T-helper 17 cell (primary cell): ENCODE measurements around the gene ADAMTS2. TPM values are rescaled to one million over a fixed set of nuclear protein-coding genes. Genes with fewer than 3 reads are reported as not detected.

Source experiments
- ATAC-seq: fragments of 150-1000 bp; cut with Tn5 transposase; 2 replicates; pipeline ENCODE4 v1.10.0; 2021; ENCODE audit warnings: mild to moderate bottlenecking, moderate library complexity
- DNase-seq, 3 donors: peaks; one replicate each; pipeline versions ENCODE4 v3.0.0 to v3.0.0-alpha.2; 2020 to 2021
- H3K9me3 ChIP-seq: one replicate; pipeline ENCODE4 v1.7.0; 2013; ENCODE audit warnings: low read length, mild to moderate bottlenecking; ENCODE audit not compliant: control insufficient read depth, poor library complexity, severe bottlenecking
- H3K27ac Mint-ChIP-seq: one replicate; pipeline ENCODE4 v1.8.0; 2022; ENCODE audit warnings: mild to moderate bottlenecking, moderate library complexity, mixed read lengths
- H3K27me3 Mint-ChIP-seq: one replicate; pipeline ENCODE4 v1.8.0; 2022; ENCODE audit warnings: mixed read lengths
- H3K36me3 Mint-ChIP-seq: one replicate; pipeline ENCODE4 v1.8.0; 2022; ENCODE audit warnings: low read depth, mixed read lengths
- H3K4me1 Mint-ChIP-seq: one replicate; pipeline ENCODE4 v1.8.0; 2022; ENCODE audit warnings: mild to moderate bottlenecking, mixed read lengths
- H3K4me3 Mint-ChIP-seq: one replicate; pipeline ENCODE4 v1.8.0; 2022; ENCODE audit warnings: mild to moderate bottlenecking, moderate library complexity, mixed read lengths
- total RNA-seq, 4 donors: library from RNA in 2 of 4; stranded (reverse) in 2 of 4; gene quantifications; one replicate each; pipeline ENCODE4 v1.2.3 and lab custom pipeline; 2022 to 2026

The ADAMTS2 gene
- total RNA-seq, 2 donors from 2014 or later = not detected

DNA sequence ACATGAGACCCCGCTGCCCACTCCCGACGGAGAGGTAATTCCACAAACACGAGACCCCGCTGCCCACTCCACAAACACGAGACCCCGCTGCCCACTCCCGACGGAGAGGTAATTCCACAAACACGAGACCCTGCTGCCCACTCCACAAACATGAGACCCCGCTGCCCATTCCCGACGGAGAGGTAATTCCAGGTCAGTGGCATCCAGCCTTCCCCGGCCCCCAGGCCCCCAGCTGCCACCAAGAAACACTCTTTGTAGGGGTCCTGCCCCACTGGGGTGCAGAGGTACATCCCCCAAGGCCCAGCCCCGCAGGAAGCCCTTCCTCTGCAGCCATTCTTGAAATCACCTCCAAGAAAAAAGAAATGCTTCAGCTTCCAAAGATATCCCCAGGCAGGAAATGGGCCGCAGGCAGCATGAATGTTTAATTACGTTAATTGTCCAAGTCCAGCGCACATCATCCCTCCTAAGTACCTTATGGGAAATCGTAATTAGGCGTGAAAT, 115.9 kb downstream of the ADAMTS2 start:
- no peak for DNase-seq
- H3K9me3 ChIP-seq = no peaks in the 10 kb centered on the region
- no peak overlapping the region for H3K27ac Mint-ChIP-seq
- no peaks in the 10 kb centered on the region for H3K36me3 Mint-ChIP-seq
- peaks cover 26% of the 10 kb centered on the region for H3K27me3 Mint-ChIP-seq
- H3K4me1 Mint-ChIP-seq = peaks cover 2% of the 10 kb centered on the region
- ATAC-seq = no peak
- no peak overlapping the region for H3K4me3 Mint-ChIP-seq

DNA sequence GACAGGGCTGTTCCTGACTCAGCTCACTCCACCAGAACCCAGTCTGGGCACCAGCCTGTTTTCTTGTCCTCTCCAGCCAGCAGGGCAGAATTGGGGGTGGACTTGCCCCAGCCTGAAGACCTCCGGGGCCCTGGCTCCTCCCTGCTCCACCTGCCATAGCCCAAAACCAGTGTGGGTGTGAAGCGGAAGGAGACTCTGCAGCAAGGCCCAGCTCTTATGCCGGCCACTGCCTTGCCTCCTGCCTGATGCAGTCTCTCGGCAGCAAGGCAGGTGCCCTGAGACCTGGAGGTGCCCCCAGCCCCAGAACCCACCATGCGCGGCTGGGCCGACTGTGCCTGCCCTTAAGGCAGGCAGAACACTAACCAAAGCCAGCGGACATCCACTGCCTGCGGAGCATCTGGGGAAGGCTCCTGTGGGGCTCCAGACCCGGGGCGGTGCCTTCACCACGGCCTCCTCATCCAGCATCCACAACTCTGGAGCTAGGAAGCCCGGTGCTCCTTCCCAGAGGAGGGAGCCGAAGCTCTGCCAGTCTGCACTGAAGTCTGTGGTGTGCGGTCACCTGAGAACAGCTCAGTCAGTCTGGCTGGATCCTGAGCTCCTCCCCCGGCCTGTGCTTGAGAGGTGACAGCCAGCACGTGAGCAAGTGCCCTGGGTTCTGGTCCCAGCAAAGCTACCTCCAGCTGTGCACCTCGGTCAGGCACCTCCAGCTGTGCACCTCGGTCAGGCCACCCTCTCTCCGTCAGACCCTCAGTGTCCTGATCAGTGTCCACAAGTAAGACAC, 116.7 kb downstream of the ADAMTS2 start:
- Mint-ChIP-seq H3K27ac (no peak overlapping the region), H3K36me3 (no peaks in the 10 kb centered on the region), H3K27me3 (peaks cover 20% of the 10 kb centered on the region), H3K4me1 (peaks cover 2% of the 10 kb centered on the region), H3K4me3 (no peak overlapping the region)
- no peaks in the 10 kb centered on the region for H3K9me3 ChIP-seq
- DNase-seq (no peak), ATAC-seq (no peak)

DNA sequence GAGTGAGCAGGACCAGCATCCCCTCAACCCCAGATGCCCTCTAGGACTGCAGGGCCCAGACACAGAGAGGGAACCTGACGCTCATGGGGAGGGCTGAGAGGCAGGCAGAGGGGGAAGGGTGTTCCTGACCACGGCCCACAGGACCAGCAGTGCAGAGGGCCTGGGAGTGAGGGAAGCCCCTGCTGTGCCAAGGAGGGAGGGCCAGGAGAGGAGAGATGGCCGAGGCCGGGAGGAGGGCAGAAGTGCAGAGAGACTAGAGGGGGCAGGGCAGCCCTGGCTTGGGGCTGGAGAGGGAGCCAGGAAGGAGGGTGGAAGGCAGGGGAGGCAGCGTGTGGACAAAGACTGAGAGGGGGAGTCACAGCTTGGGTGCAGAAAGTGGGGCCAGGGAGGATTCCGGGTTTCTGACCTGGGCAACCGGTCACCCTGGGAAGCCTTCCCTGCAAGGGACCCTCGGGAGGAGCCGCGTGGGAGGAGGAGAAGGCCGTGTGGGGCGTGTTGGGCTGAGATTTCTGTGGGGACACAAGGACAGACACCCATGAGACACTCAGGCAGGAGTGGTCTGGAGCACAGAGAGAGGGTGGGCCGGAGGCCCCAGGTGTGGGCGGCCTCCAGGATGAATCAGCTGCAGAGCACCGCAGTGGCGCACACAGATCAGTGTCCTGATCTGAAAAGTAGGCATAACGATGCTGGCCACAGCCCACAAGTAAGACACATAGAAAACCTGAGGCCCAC, 117.5 kb downstream of the ADAMTS2 start:
- no peak for DNase-seq

DNA sequence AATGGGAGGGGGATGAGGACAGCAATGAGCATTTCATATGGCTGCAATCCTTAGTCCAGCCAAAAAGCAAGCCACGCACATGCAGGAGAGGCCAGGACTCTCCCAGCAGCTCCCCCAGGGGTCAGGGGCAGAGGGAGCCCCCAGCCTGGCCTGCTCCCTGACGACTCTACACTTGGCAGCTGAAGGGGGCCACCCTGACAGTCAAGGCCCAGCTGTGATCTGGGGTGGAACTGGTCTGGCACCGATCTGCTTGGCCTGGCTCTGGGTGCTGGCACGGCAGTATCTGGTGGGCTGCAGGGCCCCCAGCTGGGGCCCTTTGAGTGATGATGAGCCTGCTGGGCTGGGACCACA, 118.1 kb downstream of the ADAMTS2 start:
- H3K36me3 Mint-ChIP-seq = no peaks in the 10 kb centered on the region
- H3K27me3 Mint-ChIP-seq = peaks cover 15% of the 10 kb centered on the region
- DNase-seq (no peak), ATAC-seq (no peak)
- H3K4me1 Mint-ChIP-seq = peaks cover 2% of the 10 kb centered on the region
- no peak overlapping the region for H3K27ac Mint-ChIP-seq
- no peaks in the 10 kb centered on the region for H3K9me3 ChIP-seq
- no peak overlapping the region for H3K4me3 Mint-ChIP-seq

More for the DNA sequence above, 117.5 kb downstream of the ADAMTS2 start:
- H3K27ac Mint-ChIP-seq = no peak overlapping the region
- no peak for ATAC-seq
- no peaks in the 10 kb centered on the region for H3K36me3 Mint-ChIP-seq
- H3K9me3 ChIP-seq = no peaks in the 10 kb centered on the region
- H3K4me3 Mint-ChIP-seq = no peak overlapping the region
- H3K4me1 Mint-ChIP-seq = peaks cover 2% of the 10 kb centered on the region
- H3K27me3 Mint-ChIP-seq = peaks cover 18% of the 10 kb centered on the region

DNA sequence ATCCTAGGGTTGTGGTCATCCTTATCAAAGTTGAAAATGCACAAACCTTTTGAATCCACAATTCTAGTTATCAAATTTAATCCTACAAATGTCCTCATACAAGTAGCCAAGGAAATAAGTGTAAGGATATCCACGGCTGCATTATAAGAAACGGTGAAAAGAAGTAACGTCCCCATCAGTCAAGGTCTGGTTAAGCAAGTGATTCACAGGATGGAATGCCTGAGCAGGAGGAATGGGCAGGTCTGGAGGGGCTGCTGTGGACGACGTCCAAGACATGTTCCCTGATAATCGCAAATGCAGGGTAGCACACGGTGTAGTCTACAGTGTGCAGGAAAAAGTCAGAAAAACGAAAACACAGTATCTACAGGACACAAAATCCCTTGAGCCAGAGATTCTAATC, 118.6 kb downstream of the ADAMTS2 start:
- H3K4me1 Mint-ChIP-seq = peaks cover 2% of the 10 kb centered on the region
- DNase-seq (no peak), ATAC-seq (no peak)
- H3K27ac Mint-ChIP-seq = no peak overlapping the region
- H3K9me3 ChIP-seq = no peaks in the 10 kb centered on the region
- no peaks in the 10 kb centered on the region for H3K36me3 Mint-ChIP-seq
- H3K27me3 Mint-ChIP-seq = peaks cover 15% of the 10 kb centered on the region
- H3K4me3 Mint-ChIP-seq = no peak overlapping the region

DNA sequence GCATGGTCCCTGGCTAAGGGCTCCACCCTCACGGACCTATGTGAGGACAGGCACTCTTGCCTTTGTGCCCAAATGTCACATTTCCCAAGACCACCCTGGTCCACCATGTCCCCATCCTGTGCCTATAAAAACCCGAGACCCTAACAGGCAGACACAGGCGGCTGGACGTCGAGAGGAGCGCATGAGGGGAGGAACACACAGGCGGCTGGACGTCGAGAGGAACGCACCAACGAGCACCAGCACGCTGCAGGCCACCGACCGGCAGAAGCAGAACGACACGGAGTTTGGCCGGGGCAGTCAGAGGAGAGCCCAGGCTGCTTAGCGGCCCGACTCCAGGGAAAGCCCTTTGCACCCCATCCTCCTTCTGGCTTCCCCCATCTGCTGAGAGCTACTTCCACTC, 119.9 kb downstream of the ADAMTS2 start:
- H3K9me3 ChIP-seq = no peaks in the 10 kb centered on the region
- H3K36me3 Mint-ChIP-seq = no peaks in the 10 kb centered on the region
- no peak overlapping the region for H3K4me3 Mint-ChIP-seq
- H3K27ac Mint-ChIP-seq = no peak overlapping the region
- H3K27me3 Mint-ChIP-seq = peaks cover 9% of the 10 kb centered on the region
- no peak for DNase-seq
- ATAC-seq = no peak
- H3K4me1 Mint-ChIP-seq = peaks cover 2% of the 10 kb centered on the region

DNA sequence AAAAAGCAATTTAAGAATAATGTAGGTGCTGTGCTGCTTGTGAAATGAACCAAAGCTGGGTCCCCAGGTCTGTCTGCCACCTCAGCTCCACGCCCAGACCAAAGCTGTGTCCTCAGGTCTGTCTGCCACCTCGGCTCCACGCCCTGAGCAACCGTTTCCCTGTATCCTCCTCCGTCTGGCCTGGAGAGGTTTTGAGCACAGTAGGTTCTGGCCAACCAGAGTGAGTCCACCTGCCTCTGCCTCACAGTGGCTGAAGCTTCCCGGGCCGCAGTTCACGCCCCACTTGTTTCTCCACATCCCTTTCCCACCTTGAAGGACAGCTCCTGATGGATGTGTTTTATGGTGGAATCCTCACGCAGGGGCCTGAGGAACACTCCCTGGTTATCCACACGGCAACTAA, 120.5 kb downstream of the ADAMTS2 start:
- H3K4me1 Mint-ChIP-seq = peaks cover 2% of the 10 kb centered on the region
- H3K27ac Mint-ChIP-seq = no peak overlapping the region
- ATAC-seq (no peak), DNase-seq (no peak)
- H3K36me3 Mint-ChIP-seq = no peaks in the 10 kb centered on the region
- no peak overlapping the region for H3K4me3 Mint-ChIP-seq
- H3K27me3 Mint-ChIP-seq = peaks cover 9% of the 10 kb centered on the region
- H3K9me3 ChIP-seq = no peaks in the 10 kb centered on the region

DNA sequence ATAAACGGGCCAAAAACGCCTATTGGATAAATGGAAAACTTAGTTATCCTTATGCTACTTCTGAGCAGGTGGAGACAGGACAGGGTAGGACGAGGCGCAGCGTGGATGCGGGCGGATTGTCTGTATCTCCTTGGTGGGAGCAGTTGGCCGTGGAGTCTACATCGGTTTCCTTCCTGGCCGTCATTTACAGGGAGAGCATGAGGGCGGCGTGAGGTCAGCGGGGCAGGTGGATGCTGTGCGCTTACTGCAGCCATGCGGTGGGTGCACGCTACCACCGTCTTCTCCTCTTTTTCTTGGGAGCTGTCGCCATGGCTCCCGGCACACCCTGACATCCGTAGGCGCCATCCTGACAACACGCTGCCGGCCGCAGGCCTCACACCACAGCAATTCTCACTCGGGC, 121.3 kb downstream of the ADAMTS2 start:
- Mint-ChIP-seq H3K27me3 (peaks cover 9% of the 10 kb centered on the region), H3K27ac (no peak overlapping the region), H3K4me1 (peaks cover 2% of the 10 kb centered on the region), H3K36me3 (no peaks in the 10 kb centered on the region), H3K4me3 (no peak overlapping the region)
- no peak for ATAC-seq
- no peak for DNase-seq
- H3K9me3 ChIP-seq = no peaks in the 10 kb centered on the region

DNA sequence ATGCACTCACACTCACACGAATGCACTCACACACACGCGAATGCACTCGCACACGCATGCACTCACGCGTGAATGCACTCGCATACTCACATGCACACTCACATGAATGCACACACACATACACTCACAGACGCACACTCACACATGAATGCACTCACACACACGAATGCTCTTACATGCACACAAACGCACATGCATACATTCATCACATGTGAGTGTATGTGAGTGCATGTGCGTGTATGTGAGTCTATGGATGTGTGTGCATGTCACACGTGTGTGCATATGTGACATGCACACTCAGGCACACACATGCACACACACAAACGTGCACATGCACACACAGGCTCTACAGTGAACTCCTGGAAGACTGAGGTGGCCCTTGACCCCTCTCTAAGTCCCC, 121.7 kb downstream of the ADAMTS2 start:
- no peaks in the 10 kb centered on the region for H3K36me3 Mint-ChIP-seq
- ATAC-seq (no peak), DNase-seq (no peak)
- H3K4me1 Mint-ChIP-seq = peaks cover 2% of the 10 kb centered on the region
- peaks cover 9% of the 10 kb centered on the region for H3K27me3 Mint-ChIP-seq
- H3K4me3 Mint-ChIP-seq = no peak overlapping the region
- H3K27ac Mint-ChIP-seq = no peak overlapping the region
- no peaks in the 10 kb centered on the region for H3K9me3 ChIP-seq

DNA sequence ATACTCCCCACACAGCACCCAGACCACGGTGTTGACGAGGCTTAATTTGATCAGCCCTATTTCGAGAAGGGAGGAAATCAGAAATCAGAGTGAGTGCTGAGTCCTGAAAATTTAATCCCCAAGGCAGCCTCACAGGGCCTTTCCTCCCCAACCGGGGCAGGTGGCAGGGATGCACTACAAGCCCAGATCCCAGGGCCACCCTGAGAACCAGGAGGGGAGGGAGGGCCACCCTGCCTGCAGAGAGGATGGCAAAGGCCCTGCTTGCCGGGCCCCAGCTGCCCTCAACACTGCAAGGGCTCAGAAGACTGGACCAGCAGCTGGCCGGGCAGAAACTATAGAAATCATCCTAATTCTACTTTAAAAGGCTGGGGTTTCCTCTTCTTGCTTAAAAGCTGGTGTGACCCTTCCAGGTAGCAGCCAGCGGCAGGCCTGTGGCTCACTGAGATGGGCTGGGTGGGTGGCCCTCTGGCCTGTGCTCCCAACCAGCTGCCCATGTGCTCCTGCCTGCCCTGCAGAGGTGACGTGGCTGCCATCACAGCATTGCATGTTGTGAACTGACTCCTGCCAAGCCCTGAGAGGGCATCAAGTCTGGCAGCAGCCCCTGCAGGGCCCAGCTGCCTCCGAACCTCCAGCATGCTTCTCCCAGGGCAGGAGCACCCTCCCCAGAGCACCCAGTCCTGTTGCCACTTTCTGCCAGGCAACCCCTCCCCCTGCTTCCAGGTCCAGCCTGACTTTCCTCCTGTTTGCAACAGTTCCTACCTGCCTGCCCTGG, 122.8 kb downstream of the ADAMTS2 start:
- ATAC-seq (no peak), DNase-seq (no peak)
- peaks cover 9% of the 10 kb centered on the region for H3K27me3 Mint-ChIP-seq
- peaks cover 2% of the 10 kb centered on the region for H3K4me1 Mint-ChIP-seq
- H3K9me3 ChIP-seq = no peaks in the 10 kb centered on the region
- no peak overlapping the region for H3K4me3 Mint-ChIP-seq
- H3K36me3 Mint-ChIP-seq = no peaks in the 10 kb centered on the region
- H3K27ac Mint-ChIP-seq = no peak overlapping the region

DNA sequence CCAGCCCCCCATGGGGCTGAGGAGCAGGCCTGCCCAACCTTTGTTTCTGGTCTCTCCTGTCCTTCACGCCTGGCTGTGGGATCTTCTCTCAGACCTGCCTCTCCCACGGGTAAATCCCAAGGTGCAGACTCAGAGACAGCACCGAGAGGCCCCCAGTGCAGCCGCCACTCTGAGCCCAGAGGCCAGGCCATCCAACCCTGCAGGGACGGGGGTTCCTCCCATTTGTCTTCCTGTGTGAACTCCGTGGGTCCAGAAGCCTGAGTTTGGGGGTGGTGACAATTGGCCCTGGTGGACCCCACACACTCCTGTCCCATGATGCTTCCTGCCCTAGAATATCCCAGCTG, 123.4 kb downstream of the ADAMTS2 start:
- DNase-seq (no peak), ATAC-seq (no peak)
- no peaks in the 10 kb centered on the region for H3K9me3 ChIP-seq
- H3K27ac Mint-ChIP-seq = no peak overlapping the region
- no peak overlapping the region for H3K4me3 Mint-ChIP-seq
- H3K4me1 Mint-ChIP-seq = peaks cover 2% of the 10 kb centered on the region
- no peaks in the 10 kb centered on the region for H3K36me3 Mint-ChIP-seq
- peaks cover 9% of the 10 kb centered on the region for H3K27me3 Mint-ChIP-seq

DNA sequence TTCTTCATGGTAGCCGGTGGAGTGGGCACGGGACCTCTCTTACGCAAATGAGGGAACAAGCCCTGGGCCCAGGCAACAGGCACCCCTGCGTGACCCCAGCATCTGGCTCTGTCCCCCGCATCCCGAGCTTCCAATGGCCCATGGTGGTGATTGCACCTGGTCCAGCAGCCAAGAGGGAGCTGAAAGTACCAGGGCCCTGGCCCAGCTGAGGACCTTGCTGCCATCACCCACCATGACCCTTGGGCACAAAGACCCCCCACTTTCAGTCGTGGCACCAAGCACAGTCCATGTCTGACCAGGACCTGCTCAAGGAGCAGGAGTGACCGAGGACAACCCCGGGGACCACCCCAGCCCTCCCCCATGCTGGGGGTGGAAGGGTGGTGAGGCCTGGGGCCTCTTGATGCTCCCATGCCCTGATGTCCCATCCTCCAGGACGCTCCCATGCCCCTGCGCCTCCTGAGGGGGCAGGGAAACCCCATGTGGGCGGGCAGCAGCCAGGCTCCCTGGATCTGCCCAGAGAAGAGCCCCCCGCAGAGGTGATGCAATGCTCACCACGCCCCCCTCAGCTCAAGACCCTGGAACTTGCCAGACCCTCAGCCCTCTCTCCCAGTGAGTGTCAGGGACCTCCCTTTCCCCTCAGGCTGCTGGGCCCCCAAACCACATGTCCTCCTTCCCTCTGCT, 123.9 kb downstream of the ADAMTS2 start:
- no peak for ATAC-seq

DNA sequence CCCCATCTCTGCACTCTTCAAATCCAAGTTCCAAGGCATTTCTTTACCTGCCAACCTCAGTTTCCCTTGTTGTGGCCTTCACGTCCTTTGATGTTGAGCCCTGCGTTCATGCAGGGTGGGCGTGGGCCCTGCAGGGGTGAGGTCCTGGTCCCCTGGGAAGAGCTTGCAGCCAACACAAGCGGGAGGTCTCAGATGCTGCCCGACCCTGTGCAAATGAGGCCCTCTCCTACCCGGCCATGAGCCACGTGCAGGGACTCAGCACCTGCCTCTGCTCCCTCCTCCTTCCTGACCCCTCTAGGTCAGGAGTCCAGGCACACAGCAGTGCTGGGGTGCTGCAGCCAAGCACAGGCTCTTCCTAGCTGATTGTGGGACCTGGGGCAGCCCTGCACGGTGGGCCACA, 124.5 kb downstream of the ADAMTS2 start:
- Mint-ChIP-seq H3K4me1 (no peaks in the 10 kb centered on the region), H3K36me3 (no peaks in the 10 kb centered on the region), H3K27me3 (peaks cover 2% of the 10 kb centered on the region), H3K27ac (no peak overlapping the region), H3K4me3 (no peak overlapping the region)
- no peak for ATAC-seq
- DNase-seq = no peak
- no peaks in the 10 kb centered on the region for H3K9me3 ChIP-seq

More for the DNA sequence above, 123.9 kb downstream of the ADAMTS2 start:
- Mint-ChIP-seq H3K4me3 (no peak overlapping the region), H3K27ac (no peak overlapping the region), H3K36me3 (no peaks in the 10 kb centered on the region), H3K27me3 (peaks cover 8% of the 10 kb centered on the region), H3K4me1 (no peaks in the 10 kb centered on the region)
- H3K9me3 ChIP-seq = no peaks in the 10 kb centered on the region
- no peak for DNase-seq
